GM12878 (cell line): ENCODE measurements around the gene RICTOR.

Experiments
- CBX3 ChIP-seq: fragments of 200-600 bp; sonication (generic); IDR thresholded peaks from 2 replicates; pipeline ENCODE4 v1.6.1; 2016; ENCODE audit warnings: low read depth, borderline replicate concordance
- CTCF ChIP-seq, 3 experiments: IDR thresholded peaks in 2 of 3; conservative IDR thresholded peaks in 1 of 3; 2 replicates each; pipeline ENCODE4 v1.5.1; 2011; ENCODE audit warnings: low read depth in 3 of 3, low read length in 3 of 3, mild to moderate bottlenecking in 3 of 3, control low read depth in 2 of 3, moderate library complexity in 2 of 3, inconsistent platforms in 1 of 3, mixed read lengths in 1 of 3; ENCODE audit not compliant: control insufficient read depth in 2 of 3, insufficient read depth in 1 of 3; ENCODE audit errors: extremely low read depth in 1 of 3
- EED ChIP-seq: sonication (generic); IDR thresholded peaks from 2 replicates; pipeline ENCODE4 v1.6.1; 2016; ENCODE audit warnings: antibody characterized with exemption, low read depth
- FOXM1 ChIP-seq: IDR thresholded peaks from 2 replicates; pipeline ENCODE4 v1.6.1; 2012; ENCODE audit warnings: low read depth, mild to moderate bottlenecking, inconsistent platforms, low read length, moderate library complexity
- POLR2A ChIP-seq: IDR thresholded peaks from 2 replicates; pipeline ENCODE4 v1.6.1; 2011; ENCODE audit warnings: low read depth, mild to moderate bottlenecking, low read length

- TF ChIP-seq CTCF (IDR thresholded peaks at IDR 0.05 in 2 of 3, conservative IDR thresholded peaks at IDR 0.05 in 1 of 3; ENCODE audit: control insufficient read depth in 2 of 3, extremely low read depth in 1 of 3, insufficient read depth in 1 of 3, low read depth in 3 of 3, low read length in 3 of 3) (no peak), POLR2A (no peak), EED (no peak), CBX3 (no peak), FOXM1 (no peak)
Measured at GRCh38 chr5:39117401-39117800, 43.2 kb upstream of the RICTOR start.
